ENCODE data around the gene CABLES1.

CABLES1 gene

DNA sequence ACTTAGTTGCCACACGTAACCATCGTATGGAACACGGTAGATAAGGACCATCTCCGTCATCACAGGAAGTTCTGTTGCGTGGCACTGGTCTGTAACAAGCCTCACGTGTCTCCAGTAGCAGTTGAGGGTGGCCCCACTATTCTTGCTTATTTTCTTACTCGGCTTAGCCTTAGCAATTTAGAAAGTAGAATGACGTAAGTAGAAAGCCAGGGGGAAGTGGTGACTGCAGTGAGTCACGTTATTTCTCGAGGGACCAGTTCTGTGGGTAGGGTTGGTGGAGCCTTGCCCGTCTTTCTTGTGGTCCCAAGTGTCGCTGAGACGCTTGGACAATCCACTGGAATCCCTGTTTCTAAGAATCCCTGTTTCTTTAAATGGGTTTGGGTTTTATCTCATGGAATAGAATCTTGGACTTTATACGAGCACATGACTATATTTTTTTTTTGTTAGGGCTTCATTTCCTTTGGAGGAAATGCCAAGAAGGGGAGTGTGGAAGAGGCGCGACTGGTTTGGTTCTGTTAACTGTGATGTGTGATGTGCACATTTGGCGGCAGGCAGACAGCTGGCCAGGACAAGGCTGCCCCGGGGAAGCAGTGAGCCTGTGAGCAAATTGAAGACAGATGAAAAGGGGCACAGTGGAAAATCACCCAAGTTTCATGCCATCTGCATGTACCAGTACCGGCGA, 96.2 kb downstream of the CABLES1 start:
- TF ChIP-seq, protein P1, sequence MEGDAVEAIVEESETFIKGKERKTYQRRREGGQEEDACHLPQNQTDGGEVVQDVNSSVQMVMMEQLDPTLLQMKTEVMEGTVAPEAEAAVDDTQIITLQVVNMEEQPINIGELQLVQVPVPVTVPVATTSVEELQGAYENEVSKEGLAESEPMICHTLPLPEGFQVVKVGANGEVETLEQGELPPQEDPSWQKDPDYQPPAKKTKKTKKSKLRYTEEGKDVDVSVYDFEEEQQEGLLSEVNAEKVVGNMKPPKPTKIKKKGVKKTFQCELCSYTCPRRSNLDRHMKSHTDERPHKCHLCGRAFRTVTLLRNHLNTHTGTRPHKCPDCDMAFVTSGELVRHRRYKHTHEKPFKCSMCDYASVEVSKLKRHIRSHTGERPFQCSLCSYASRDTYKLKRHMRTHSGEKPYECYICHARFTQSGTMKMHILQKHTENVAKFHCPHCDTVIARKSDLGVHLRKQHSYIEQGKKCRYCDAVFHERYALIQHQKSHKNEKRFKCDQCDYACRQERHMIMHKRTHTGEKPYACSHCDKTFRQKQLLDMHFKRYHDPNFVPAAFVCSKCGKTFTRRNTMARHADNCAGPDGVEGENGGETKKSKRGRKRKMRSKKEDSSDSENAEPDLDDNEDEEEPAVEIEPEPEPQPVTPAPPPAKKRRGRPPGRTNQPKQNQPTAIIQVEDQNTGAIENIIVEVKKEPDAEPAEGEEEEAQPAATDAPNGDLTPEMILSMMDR (IDR thresholded peaks at IDR 0.05; ENCODE audit: low read depth, low read length), result no peak
- in situ Hi-C loops (cut with HindIII; ENCODE audit: low sequenced_read_pairs), result no loop called here
- peak; percentile 92 for DNase-seq (ENCODE audit: low read depth, low spot score)
- no peak overlapping the region for H3K4me3 ChIP-seq (ENCODE audit: low read depth, low read length)

DNA sequence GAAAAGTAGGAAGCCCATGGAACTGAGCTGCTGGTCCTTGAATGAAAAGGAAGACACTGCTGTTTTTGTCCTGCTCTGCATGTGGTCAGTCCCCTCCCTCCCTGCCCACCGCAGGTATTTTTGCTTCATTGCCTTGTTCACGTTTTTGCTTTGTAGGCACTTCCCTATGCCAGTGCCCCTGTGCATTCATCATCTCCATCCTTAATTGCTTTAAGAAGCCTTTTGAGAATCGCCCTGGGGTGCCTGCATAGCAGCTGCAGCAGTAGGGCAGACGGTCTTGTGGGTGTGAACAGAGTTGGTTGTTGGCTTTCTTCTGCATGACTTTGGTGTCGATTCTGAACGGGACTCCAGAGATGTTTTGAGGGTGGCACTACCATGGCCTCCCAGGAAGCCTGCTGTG, 97.0 kb downstream of the CABLES1 start:
- no peak overlapping the region for H3K4me3 ChIP-seq (ENCODE audit: low read depth, low read length)
- DNase-seq (ENCODE audit: low read depth, low spot score), result no peak
- TF ChIP-seq, protein P1 (IDR thresholded peaks at IDR 0.05; ENCODE audit: low read depth, low read length), result no peak
- in situ Hi-C loops (cut with HindIII; ENCODE audit: low sequenced_read_pairs), result no loop called here

DNA sequence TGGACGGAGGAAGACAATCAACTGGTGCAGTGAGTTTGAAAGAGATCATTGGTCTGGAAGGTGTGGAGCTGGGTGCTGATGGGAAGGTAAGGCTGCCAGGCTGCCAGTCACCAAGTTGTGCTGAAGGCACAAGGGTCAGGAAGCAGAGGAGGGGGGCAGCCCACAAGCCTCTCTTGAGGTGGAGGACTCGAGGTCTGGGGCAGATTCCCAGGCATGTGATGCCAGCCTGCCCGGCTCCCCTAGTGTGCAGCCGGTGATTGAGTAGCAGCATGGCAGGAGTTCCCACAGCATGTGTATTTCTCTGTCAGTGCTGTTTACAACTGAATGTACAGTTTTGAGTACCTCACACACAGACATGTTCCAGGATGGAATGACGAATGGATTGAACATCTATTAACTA, 99.3 kb downstream of the CABLES1 start:
- TF ChIP-seq, protein P1 (IDR thresholded peaks at IDR 0.05; ENCODE audit: low read depth, low read length), result no peak
- no peak overlapping the region for H3K4me3 ChIP-seq (ENCODE audit: low read depth, low read length)
- in situ Hi-C loops (cut with HindIII; ENCODE audit: low sequenced_read_pairs), result no loop called here
- DNase-seq (ENCODE audit: low read depth, low spot score), result no peak

DNA sequence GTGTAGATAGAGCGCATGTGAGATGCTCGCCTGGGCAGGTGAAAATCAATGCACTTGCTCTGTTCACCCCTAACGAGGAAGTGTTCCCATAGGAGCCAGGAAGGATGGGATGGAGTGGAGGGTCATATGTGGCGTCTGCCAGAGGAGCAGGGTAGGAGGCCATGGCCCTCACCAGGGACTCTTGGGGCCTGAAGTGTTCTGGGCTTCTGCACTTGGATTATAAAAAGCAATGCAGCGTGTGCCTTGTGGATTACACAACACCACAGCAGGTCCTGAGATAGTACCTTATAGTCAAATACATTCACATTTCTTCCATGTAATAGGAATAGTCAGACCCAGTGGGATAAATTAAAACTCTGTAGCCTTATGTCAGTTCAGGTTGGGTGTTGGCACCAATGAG, 100.1 kb downstream of the CABLES1 start:
- H3K4me3 ChIP-seq (ENCODE audit: low read depth, low read length), result no peak overlapping the region
- no peak for DNase-seq (ENCODE audit: low read depth, low spot score)
- TF ChIP-seq, protein P1 (IDR thresholded peaks at IDR 0.05; ENCODE audit: low read depth, low read length), result no peak
- in situ Hi-C loops (cut with HindIII; ENCODE audit: low sequenced_read_pairs), result no loop called here

DNA sequence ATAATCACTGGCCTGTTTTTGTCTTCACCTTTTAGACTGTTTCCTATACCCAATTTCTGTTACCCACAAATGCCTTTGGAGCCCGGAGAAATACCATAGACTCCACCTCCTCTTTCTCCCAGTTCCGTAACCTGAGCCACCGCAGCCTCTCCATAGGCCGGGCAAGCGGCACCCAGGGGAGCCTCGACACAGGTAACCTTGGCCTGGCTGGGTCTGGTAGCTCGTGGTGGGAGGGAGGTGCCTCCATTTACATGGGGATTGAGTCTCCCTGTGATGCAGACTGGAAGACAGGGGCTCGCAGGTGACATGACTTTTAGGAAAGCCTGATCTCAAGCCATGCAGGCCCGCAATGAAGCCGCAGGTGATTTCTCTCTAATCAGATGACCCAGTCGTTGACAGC, 100.6 kb downstream of the CABLES1 start:
- H3K4me3 ChIP-seq (ENCODE audit: low read depth, low read length), result no peak overlapping the region
- TF ChIP-seq, protein P1 (IDR thresholded peaks at IDR 0.05; ENCODE audit: low read depth, low read length), result no peak
- DNase-seq (ENCODE audit: low read depth, low spot score), result no peak
- in situ Hi-C loops (cut with HindIII; ENCODE audit: low sequenced_read_pairs), result no loop called here

DNA sequence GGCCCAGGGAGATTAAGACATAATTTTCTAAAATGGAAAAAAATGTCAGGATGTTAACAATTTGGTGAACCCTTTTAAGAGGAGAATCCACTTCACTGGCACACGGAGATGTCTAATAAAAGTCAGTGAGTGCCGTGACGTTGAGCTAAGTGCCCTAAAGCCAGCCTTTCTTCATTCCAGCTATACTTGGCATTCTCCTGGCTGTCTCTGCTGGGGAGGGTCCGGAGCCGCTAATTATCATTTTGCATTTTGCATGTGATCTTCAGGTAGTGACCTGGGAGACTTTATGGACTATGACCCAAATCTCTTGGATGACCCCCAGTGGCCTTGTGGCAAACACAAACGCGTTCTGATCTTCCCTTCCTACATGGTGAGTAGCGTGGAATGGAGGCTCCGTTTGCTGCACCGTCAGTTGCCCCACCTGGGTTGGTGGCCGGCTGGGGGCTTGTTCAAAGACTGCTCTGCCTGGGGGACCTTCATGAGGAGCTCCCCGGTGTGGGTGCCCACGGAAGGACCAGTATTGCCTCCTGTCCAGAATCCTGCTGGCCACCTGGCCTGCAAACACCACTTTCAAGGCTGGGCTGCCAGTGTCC, 101.7 kb downstream of the CABLES1 start:
- in situ Hi-C loops (cut with HindIII; ENCODE audit: low sequenced_read_pairs), result no loop called here
- H3K4me3 ChIP-seq (ENCODE audit: low read depth, low read length), result no peak overlapping the region
- DNase-seq (ENCODE audit: low read depth, low spot score), result no peak
- TF ChIP-seq, protein P1 (IDR thresholded peaks at IDR 0.05; ENCODE audit: low read depth, low read length), result no peak
